ENCODE measurements around the gene TYK2. TPM values are rescaled to one million over a fixed set of nuclear protein-coding genes. Genes with fewer than 3 reads are reported as not detected.

Gene TYK2
- total RNA-seq, 4 donors from 2014 or later, result 138 to 531 (median 246) TPM

- H3K4me3 ChIP-seq, result no peak overlapping the region
- DNase-seq, result no peak
- H3K4me1 ChIP-seq, result no peaks in the 10 kb centered on the region
- H3K27ac ChIP-seq, result no peak overlapping the region
- no peaks in the 10 kb centered on the region for H3K9me3 ChIP-seq
- TF ChIP-seq CTCF (IDR thresholded peaks at IDR 0.05) (no peak), POLR2A (IDR thresholded peaks at IDR 0.05) (no peak)
- H3K36me3 ChIP-seq, result no peaks in the 10 kb centered on the region
- no peaks in the 10 kb centered on the region for H3K27me3 ChIP-seq
These were observed 75.1 kb downstream of the TYK2 start for GRCh38 chr19:10305139-10305806.

Small RNA genes within 50 kb of the gene (small RNA-seq; reads per million reads assigned to genes)
- 0 reads per million in 2 donors for gene AC011511.1
- gene AC011511.4, result 0 reads per million in 2 donors

Other genes starting within 250 kb of the TYK2 start
- 100 to 1,000 TPM in 1 of 4 donors, 10 to 100 TPM in 3; 22.1 to 195 (median 41.5) TPM for gene DNMT1, start 185.6 kb downstream of the TYK2 start, total RNA-seq
- 1 to 10 TPM; 2.8 to 4.8 (median 3.1) TPM for gene S1PR2, start 149.2 kb downstream of the TYK2 start, total RNA-seq
- 10 to 100 TPM; 43.8 to 49.6 (median 45.3) TPM for gene MRPL4, start 128.4 kb downstream of the TYK2 start, total RNA-seq
- 10 to 100 TPM in 2 of 4 donors, 1 to 10 TPM in 2; 2.6 to 62.7 (median 12.7) TPM for gene ICAM1, start 109.5 kb downstream of the TYK2 start, total RNA-seq
- not detected for gene ICAM4, start 93.6 kb downstream of the TYK2 start, total RNA-seq
- gene ICAM5, start 90.6 kb downstream of the TYK2 start, total RNA-seq, result under 1 TPM in 1 of 4 donors, not detected in 3; 0.27 TPM
- gene ZGLP1, start 70.8 kb downstream of the TYK2 start, total RNA-seq, result 10 to 100 TPM in 1 of 4 donors, 1 to 10 TPM in 1, not detected in 2; 2.1 to 10.7 TPM
- gene FDX2, start 64.6 kb downstream of the TYK2 start, total RNA-seq, result 10 to 100 TPM in 3 of 4 donors, 1 to 10 TPM in 1; 8.3 to 22.2 (median 12.5) TPM
- gene RAVER1, start 47.0 kb downstream of the TYK2 start, total RNA-seq, result 10 to 100 TPM; 42.1 to 66.5 (median 55.8) TPM
- 10 to 100 TPM in 3 of 4 donors, 1 to 10 TPM in 1; 5.5 to 20.6 (median 10.8) TPM for gene ICAM3, start 40.9 kb downstream of the TYK2 start, total RNA-seq
- 100 to 1,000 TPM; 118 to 443 (median 159) TPM for gene CDC37, start 23.0 kb upstream of the TYK2 start, total RNA-seq
- gene PDE4A, start 40.0 kb upstream of the TYK2 start, total RNA-seq, result 1 to 10 TPM; 3.3 to 7.2 (median 5.1) TPM
- gene KEAP1, start 122.8 kb upstream of the TYK2 start, total RNA-seq, result 10 to 100 TPM; 44.2 to 53.6 (median 46.9) TPM
- not detected for gene S1PR5, start 136.9 kb upstream of the TYK2 start, total RNA-seq
- 100 to 1,000 TPM in 3 of 4 donors, 10 to 100 TPM in 1; 36.3 to 169 (median 150) TPM for gene ATG4D, start 163.3 kb upstream of the TYK2 start, total RNA-seq
- gene KRI1, start 185.4 kb upstream of the TYK2 start, total RNA-seq, result 10 to 100 TPM; 16.3 to 97.4 (median 20.0) TPM
- 1 to 10 TPM; 3.3 to 7.7 (median 6.4) TPM for gene CDKN2D, start 188.4 kb upstream of the TYK2 start, total RNA-seq
- gene AP1M2, start 206.7 kb upstream of the TYK2 start, total RNA-seq, result 100 to 1,000 TPM in 1 of 4 donors, 10 to 100 TPM in 3; 60.2 to 102 (median 82.5) TPM
- gene SLC44A2, start 245.0 kb upstream of the TYK2 start, total RNA-seq, result 10 to 100 TPM; 24.2 to 81.7 (median 57.6) TPM